ENCODE results near the gene INF2. TPM values are rescaled to one million over a fixed set of nuclear protein-coding genes. Genes with fewer than 3 reads are reported as not detected.

INF2 gene
- total RNA-seq, 1 experiment from 2014 or later, result 113 TPM

DNA sequence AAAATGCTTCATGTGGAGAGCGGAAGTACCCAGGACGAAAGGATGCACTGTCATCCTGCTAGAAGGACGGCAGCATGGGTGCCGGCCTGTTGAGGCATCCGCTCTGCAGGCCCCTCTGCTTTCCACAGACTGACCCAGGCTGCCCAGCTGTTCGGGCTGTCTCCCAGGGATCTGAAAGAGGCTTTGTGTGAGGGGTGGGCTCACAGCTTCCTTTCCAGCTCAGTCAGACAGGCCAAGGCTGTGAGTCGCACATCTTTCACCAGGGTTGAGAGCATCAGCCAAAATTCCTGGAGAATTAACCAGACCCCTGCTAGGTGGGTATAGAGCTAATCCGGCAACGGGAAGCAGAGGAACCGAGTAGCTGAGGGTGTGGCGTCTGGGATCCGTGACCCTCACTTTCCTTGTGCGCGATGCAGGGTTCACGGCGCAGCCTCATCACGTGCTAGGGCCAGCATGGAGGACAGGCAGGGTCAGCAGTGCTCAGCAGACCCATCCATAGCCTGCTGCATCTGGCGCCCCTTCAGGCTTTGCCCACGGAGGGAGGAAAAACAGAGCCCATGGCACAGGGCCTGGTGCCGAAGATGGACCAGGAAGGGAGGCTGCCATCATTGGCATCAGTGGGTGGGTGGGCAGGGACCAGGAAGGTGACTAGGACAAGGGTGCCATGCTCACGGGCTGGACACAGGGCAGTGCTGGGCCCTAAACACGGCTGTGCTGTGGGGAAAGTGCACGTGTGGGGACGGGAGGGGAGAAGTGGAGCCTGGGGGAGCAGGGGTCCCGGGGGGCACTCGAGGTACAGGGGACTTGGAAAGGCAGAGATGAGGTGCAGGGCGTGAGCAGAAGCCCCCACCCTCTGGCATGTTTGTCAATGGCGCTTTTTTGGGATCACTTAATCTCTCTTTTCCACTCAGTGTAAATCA is 54.3 kb downstream of the INF2 start:
- no peak overlapping the region for H3K4me3 ChIP-seq
- no peak for DNase-seq
- POLR2A ChIA-PET (ENCODE audit: unreplicated experiment), result no interaction called here
- no peaks in the 10 kb centered on the region for H3K79me2 ChIP-seq (ENCODE audit: low read depth)
- H2AFZ ChIP-seq, result no peak overlapping the region
- H3K4me1 ChIP-seq (replicated peaks; ENCODE audit: insufficient read depth), result peaks cover 4% of the 10 kb centered on the region; the same call in 1 of the 2 replicates
- CTCF ChIA-PET, result no interaction called here
- no peak overlapping the region for H3K4me2 ChIP-seq
- no TSS peak for BruUV-seq (replicated peaks)
- H3K27me3 ChIP-seq (ENCODE audit: insufficient read depth, low read depth), result peaks cover 3% of the 10 kb centered on the region; the same call in 1 of the 2 replicates
- no peaks in the 10 kb centered on the region for H3K9me3 ChIP-seq (ENCODE audit: insufficient read depth, low read depth)
- H3F3A ChIP-seq (ENCODE audit: insufficient read depth, low read depth), result no peaks in the 10 kb centered on the region; the same call in 1 of the 2 replicates
- H4K20me1 ChIP-seq (ENCODE audit: insufficient read depth), result no peaks in the 10 kb centered on the region
- no peak overlapping the region for H3K27ac ChIP-seq
- intact Hi-C loops (cut with micrococcal nuclease; ENCODE audit: unreplicated experiment), result no loop called here
- no peaks in the 10 kb centered on the region for H3K36me3 ChIP-seq (ENCODE audit: low read depth)
- H3K9me2 ChIP-seq (ENCODE audit: insufficient read depth), result no peaks in the 10 kb centered on the region
- no peak for TF ChIP-seq EZH2 (IDR thresholded peaks at IDR 0.05; ENCODE audit: low read depth)
- TF ChIP-seq, protein P1, sequence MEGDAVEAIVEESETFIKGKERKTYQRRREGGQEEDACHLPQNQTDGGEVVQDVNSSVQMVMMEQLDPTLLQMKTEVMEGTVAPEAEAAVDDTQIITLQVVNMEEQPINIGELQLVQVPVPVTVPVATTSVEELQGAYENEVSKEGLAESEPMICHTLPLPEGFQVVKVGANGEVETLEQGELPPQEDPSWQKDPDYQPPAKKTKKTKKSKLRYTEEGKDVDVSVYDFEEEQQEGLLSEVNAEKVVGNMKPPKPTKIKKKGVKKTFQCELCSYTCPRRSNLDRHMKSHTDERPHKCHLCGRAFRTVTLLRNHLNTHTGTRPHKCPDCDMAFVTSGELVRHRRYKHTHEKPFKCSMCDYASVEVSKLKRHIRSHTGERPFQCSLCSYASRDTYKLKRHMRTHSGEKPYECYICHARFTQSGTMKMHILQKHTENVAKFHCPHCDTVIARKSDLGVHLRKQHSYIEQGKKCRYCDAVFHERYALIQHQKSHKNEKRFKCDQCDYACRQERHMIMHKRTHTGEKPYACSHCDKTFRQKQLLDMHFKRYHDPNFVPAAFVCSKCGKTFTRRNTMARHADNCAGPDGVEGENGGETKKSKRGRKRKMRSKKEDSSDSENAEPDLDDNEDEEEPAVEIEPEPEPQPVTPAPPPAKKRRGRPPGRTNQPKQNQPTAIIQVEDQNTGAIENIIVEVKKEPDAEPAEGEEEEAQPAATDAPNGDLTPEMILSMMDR (conservative IDR thresholded peaks at IDR 0.05), result no peak

DNA sequence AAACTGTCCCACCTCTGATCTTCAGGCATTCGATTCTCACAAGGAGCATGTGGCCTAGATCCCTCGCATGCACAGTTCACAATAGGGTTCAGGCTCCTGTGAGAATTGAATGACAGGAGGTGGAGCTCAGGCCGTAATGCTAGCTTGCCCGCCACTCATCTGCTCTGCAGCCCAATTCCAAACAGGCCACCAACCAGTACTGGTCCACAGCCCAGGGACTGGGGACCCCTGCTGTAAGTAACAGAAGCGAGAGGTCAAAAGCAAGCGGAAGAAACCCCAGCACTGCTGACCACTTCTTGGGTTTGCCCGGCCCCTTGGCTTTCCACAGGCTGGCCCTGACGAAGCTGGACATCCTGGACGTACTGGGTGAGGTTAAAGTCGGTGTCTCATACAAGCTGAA is 55.1 kb downstream of the INF2 start:
- POLR2A ChIA-PET (ENCODE audit: unreplicated experiment), result no interaction called here
- Histone ChIP-seq H3K9me3 (ENCODE audit: insufficient read depth, low read depth) (no peaks in the 10 kb centered on the region), H3K4me3 (no peak overlapping the region), H3K27me3 (ENCODE audit: insufficient read depth, low read depth) (peaks cover 3% of the 10 kb centered on the region; the same call in 1 of the 2 replicates), H3K79me2 (ENCODE audit: low read depth) (no peaks in the 10 kb centered on the region), H3K4me2 (no peak overlapping the region), H3K9me2 (ENCODE audit: insufficient read depth) (no peaks in the 10 kb centered on the region), H3F3A (ENCODE audit: insufficient read depth, low read depth) (peaks cover 4% of the 10 kb centered on the region; the same call in 1 of the 2 replicates), H3K4me1 (replicated peaks; ENCODE audit: insufficient read depth) (peaks cover 11% of the 10 kb centered on the region), H3K27ac (no peak overlapping the region), H3K36me3 (ENCODE audit: low read depth) (no peaks in the 10 kb centered on the region), H2AFZ (no peak overlapping the region), H4K20me1 (ENCODE audit: insufficient read depth) (no peaks in the 10 kb centered on the region)
- DNase-seq, result no peak
- no TSS peak for BruUV-seq (replicated peaks)
- CTCF ChIA-PET, result no interaction called here
- TF ChIP-seq EZH2 (IDR thresholded peaks at IDR 0.05; ENCODE audit: low read depth), result no peak
- TF ChIP-seq, protein P1 (conservative IDR thresholded peaks at IDR 0.05), result no peak
- intact Hi-C loops (cut with micrococcal nuclease; ENCODE audit: unreplicated experiment), result no loop called here

DNA sequence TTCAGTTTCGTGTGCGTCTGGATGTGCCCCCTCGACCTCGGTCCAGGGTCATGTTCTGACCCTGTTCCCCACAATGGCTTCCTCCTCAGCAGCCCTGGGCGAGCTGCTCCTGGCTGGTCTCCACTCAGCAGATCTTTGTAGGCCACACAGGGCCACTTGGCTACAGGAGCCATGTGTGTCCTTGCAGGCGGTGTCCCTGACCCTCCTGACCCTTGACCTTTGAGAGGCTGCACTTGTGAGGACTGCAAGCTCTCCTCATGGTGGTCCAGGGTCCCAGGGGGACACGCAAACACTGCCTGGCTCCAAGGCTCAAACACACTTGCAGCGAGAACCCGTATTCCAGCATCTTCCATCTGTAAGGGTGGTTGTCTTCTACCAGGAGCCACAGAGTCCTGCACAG is 56.0 kb downstream of the INF2 start:
- Histone ChIP-seq H3K9me2 (ENCODE audit: insufficient read depth) (no peaks in the 10 kb centered on the region), H3K27me3 (ENCODE audit: insufficient read depth, low read depth) (peaks cover 3% of the 10 kb centered on the region; the same call in 1 of the 2 replicates), H3K4me1 (replicated peaks; ENCODE audit: insufficient read depth) (peaks cover 19% of the 10 kb centered on the region), H3K9me3 (ENCODE audit: insufficient read depth, low read depth) (no peaks in the 10 kb centered on the region), H3K4me2 (no peak overlapping the region), H2AFZ (no peak overlapping the region), H3K36me3 (ENCODE audit: low read depth) (no peaks in the 10 kb centered on the region), H3K79me2 (ENCODE audit: low read depth) (no peaks in the 10 kb centered on the region), H4K20me1 (ENCODE audit: insufficient read depth) (no peaks in the 10 kb centered on the region), H3K4me3 (no peak overlapping the region), H3F3A (ENCODE audit: insufficient read depth, low read depth) (peaks cover 9% of the 10 kb centered on the region; the same call in 1 of the 2 replicates), H3K27ac (no peak overlapping the region)
- TF ChIP-seq, protein P1 (conservative IDR thresholded peaks at IDR 0.05), result no peak
- no peak for TF ChIP-seq EZH2 (IDR thresholded peaks at IDR 0.05; ENCODE audit: low read depth)
- intact Hi-C loops (cut with micrococcal nuclease; ENCODE audit: unreplicated experiment), result no loop called here
- no TSS peak for BruUV-seq (replicated peaks)
- ChIA-PET POLR2A (ENCODE audit: unreplicated experiment) (no interaction called here), CTCF (no interaction called here)
- DNase-seq, result no peak

Data from PC-9 (cell line).